PC-3 (cell line): ENCODE data around the gene ATP1A4. TPM values are rescaled to one million over a fixed set of nuclear protein-coding genes. Genes with fewer than 3 reads are reported as not detected.

Experiments used
- ATAC-seq: fragments of 200-7000 bp; cut with Tn5 transposase; 2 replicates; pipeline ENCODE4 v1.9.1; 2020; ENCODE audit warnings: mild to moderate bottlenecking, moderate library complexity
- BruUV-seq: library from RNA; stranded (reverse); fragments of 400-500 nt; replicated peaks from 2 replicates; lab custom pipeline; 2021; lab: Mats Ljungman, UMichigan
- CTCF ChIA-PET: fragments of 300-600 bp; sonication (Branson Sonifier 250); formaldehyde crosslinking; loops from one replicate; lab custom pipeline; 2022; ENCODE audit warnings: antibody characterized with exemption; lab: Charles Lee
- POLR2A ChIA-PET: fragments of 300-600 bp; sonication (Branson Sonifier 250); formaldehyde crosslinking; loops from one replicate; lab custom pipeline; 2022; ENCODE audit warnings: antibody characterized with exemption; ENCODE audit not compliant: unreplicated experiment; lab: Charles Lee
- DNase-seq: peaks from one replicate; pipeline ENCODE4 v3.0.0-alpha.2; 2015
- H2AFZ ChIP-seq: fragments of 300-600 bp; sonication (generic); 2 replicates; pipeline ENCODE4 v1.6.0; 2016; ENCODE audit warnings: antibody characterized with exemption, low read length
- H3F3A ChIP-seq: fragments of 300-600 bp; sonication (generic); one replicate; pipeline ENCODE4 v1.6.0; 2017; ENCODE audit warnings: antibody characterized with exemption, low read length, control low read depth, mild to moderate bottlenecking; ENCODE audit not compliant: unreplicated experiment
- H3K27ac ChIP-seq: fragments of 300-600 bp; sonication (generic); 2 replicates; pipeline ENCODE4 v1.5.1; 2016; ENCODE audit warnings: mild to moderate bottlenecking, low read length
- H3K27me3 ChIP-seq: fragments of 300-600 bp; sonication (generic); 2 replicates; pipeline ENCODE4 v1.6.1; 2016; ENCODE audit warnings: low read length, mixed read lengths
- H3K36me3 ChIP-seq: fragments of 300-600 bp; sonication (generic); 2 replicates; pipeline ENCODE4 v1.6.1; 2016; ENCODE audit warnings: low read depth, mixed run types, low read length, mixed read lengths
- H3K4me1 ChIP-seq: fragments of 300-600 bp; sonication (generic); 2 replicates; pipeline ENCODE4 v1.5.1; 2016; ENCODE audit warnings: low read length; ENCODE audit not compliant: insufficient read depth
- H3K4me2 ChIP-seq: fragments of 300-600 bp; sonication (generic); 2 replicates; pipeline ENCODE4 v1.6.0; 2016; ENCODE audit warnings: low read length
- H3K4me3 ChIP-seq: fragments of 300-600 bp; sonication (generic); 2 replicates; pipeline ENCODE4 v1.5.1; 2016; ENCODE audit warnings: mild to moderate bottlenecking, low read length, mixed read lengths
- H3K79me2 ChIP-seq: fragments of 300-600 bp; sonication (generic); 2 replicates; pipeline ENCODE4 v1.6.1; 2017; ENCODE audit warnings: low read length, mixed read lengths
- H3K9ac ChIP-seq: fragments of 300-600 bp; sonication (generic); 2 replicates; pipeline ENCODE4 v1.6.0; 2016; ENCODE audit warnings: mild to moderate bottlenecking, low read length
- H3K9me2 ChIP-seq: fragments of 300-600 bp; sonication (generic); replicated peaks from 2 replicates; pipeline ENCODE4 v1.6.1; 2016; ENCODE audit warnings: mixed run types, low read length, mixed read lengths
- H3K9me3 ChIP-seq: fragments of 300-600 bp; sonication (generic); 2 replicates; pipeline ENCODE4 v1.6.1; 2016; ENCODE audit warnings: low read length, mixed read lengths
- H4K20me1 ChIP-seq: fragments of 300-600 bp; sonication (generic); 2 replicates; pipeline ENCODE4 v1.6.1; 2016; ENCODE audit warnings: low read length, mixed read lengths
- CTCF ChIP-seq: fragments of 300-600 bp; sonication (generic); conservative IDR thresholded peaks from 2 replicates; pipeline ENCODE4 v1.5.1; 2017; ENCODE audit warnings: antibody characterized with exemption, low read depth, mild to moderate bottlenecking, low read length
- EZH2 ChIP-seq: fragments of 300-600 bp; sonication (generic); IDR thresholded peaks from one replicate; pipeline ENCODE4 v1.6.1; 2017; ENCODE audit warnings: antibody characterized with exemption, mild to moderate bottlenecking, low read length; ENCODE audit not compliant: unreplicated experiment
- EZH2phosphoT487 ChIP-seq: fragments of 300-600 bp; sonication (generic); IDR thresholded peaks from 2 replicates; pipeline ENCODE4 v1.6.1; 2018; ENCODE audit warnings: mild to moderate bottlenecking, antibody characterized with exemption, low read length, borderline replicate concordance
- intact Hi-C: fragments of 100-400 bp; cut with micrococcal nuclease; formaldehyde crosslinking; loops from 2 replicates; pipeline ENCODE4 v1.9.0; 2023
- total RNA-seq: library from RNA; depleted of rRNA; stranded (reverse); fragments of >200 nt; gene quantifications from 2 replicates; pipeline ENCODE4 v1.2.3, GENCODE V29; 2014

Gene ATP1A4
- total RNA-seq, 1 experiment from 2014 or later = 0.04 TPM

GRCh38 chr1:160196143-160196542 lies 44.7 kb downstream of the ATP1A4 start:
- no peaks in the 10 kb centered on the region for H3F3A ChIP-seq
- H3K27ac ChIP-seq = no peak overlapping the region
- POLR2A ChIA-PET = no interaction called here
- no peaks in the 10 kb centered on the region for H3K79me2 ChIP-seq
- H3K9me2 ChIP-seq = no peaks in the 10 kb centered on the region
- H3K27me3 ChIP-seq = no peaks in the 10 kb centered on the region
- H3K9me3 ChIP-seq = no peaks in the 10 kb centered on the region
- no peak overlapping the region for H3K4me2 ChIP-seq
- DNase-seq = no peak
- intact Hi-C loops = no loop called here
- no peak overlapping the region for H2AFZ ChIP-seq
- H3K4me1 ChIP-seq = peaks cover 9% of the 10 kb centered on the region; the same call in 1 of the 2 replicates
- BruUV-seq = no TSS peak
- H3K9ac ChIP-seq = no peak overlapping the region
- CTCF ChIA-PET = interaction anchor here (1.7 kb wide), 1 partner anchor 24 kb away, joined by 5 read pairs; no protein-coding TSS in a partner anchor
- no peaks in the 10 kb centered on the region for H4K20me1 ChIP-seq
- H3K36me3 ChIP-seq = no peaks in the 10 kb centered on the region
- H3K4me3 ChIP-seq = no peak overlapping the region
- no peak for ATAC-seq
- TF ChIP-seq EZH2phosphoT487 (no peak), EZH2 (no peak), CTCF (no peak)

- no peaks in the 10 kb centered on the region for H4K20me1 ChIP-seq
- no peaks in the 10 kb centered on the region for H3K36me3 ChIP-seq
- no peak overlapping the region for H3K4me3 ChIP-seq
- no peak for ATAC-seq
- TF ChIP-seq EZH2 (no peak), EZH2phosphoT487 (no peak), CTCF (no peak)
- DNase-seq = no peak
- H2AFZ ChIP-seq = no peak overlapping the region
- H3K4me2 ChIP-seq = no peak overlapping the region
- POLR2A ChIA-PET = no interaction called here
- intact Hi-C loops = no loop called here
- peaks cover 9% of the 10 kb centered on the region; the same call in 1 of the 2 replicates for H3K4me1 ChIP-seq
- CTCF ChIA-PET = no interaction called here
- no TSS peak for BruUV-seq
- no peaks in the 10 kb centered on the region for H3K9me3 ChIP-seq
- H3K9ac ChIP-seq = no peak overlapping the region
- no peaks in the 10 kb centered on the region for H3K27me3 ChIP-seq
- H3K27ac ChIP-seq = no peak overlapping the region
- no peaks in the 10 kb centered on the region for H3K9me2 ChIP-seq
- no peaks in the 10 kb centered on the region for H3K79me2 ChIP-seq
- no peaks in the 10 kb centered on the region for H3F3A ChIP-seq
These were observed 45.8 kb downstream of the ATP1A4 start for GRCh38 chr1:160197231-160197630.

GRCh38 chr1:160200786-160201185 lies 49.4 kb downstream of the ATP1A4 start:
- no peak overlapping the region for H3K4me3 ChIP-seq
- H3K4me2 ChIP-seq = no peak overlapping the region
- H3K9me2 ChIP-seq = no peaks in the 10 kb centered on the region
- DNase-seq (no peak), ATAC-seq (no peak)
- CTCF ChIA-PET = interaction anchor here (0.9 kb wide), 1 partner anchor 19 kb away, joined by 3 read pairs; no protein-coding TSS in a partner anchor
- H3K27me3 ChIP-seq = no peaks in the 10 kb centered on the region
- TF ChIP-seq CTCF = no peak
- no peak for TF ChIP-seq EZH2
- TF ChIP-seq EZH2phosphoT487 = no peak
- no peaks in the 10 kb centered on the region for H3K9me3 ChIP-seq
- intact Hi-C loops = no loop called here
- no peak overlapping the region for H2AFZ ChIP-seq
- H4K20me1 ChIP-seq = no peaks in the 10 kb centered on the region
- H3F3A ChIP-seq = no peaks in the 10 kb centered on the region
- peaks cover 6% of the 10 kb centered on the region for H3K79me2 ChIP-seq
- peaks cover 9% of the 10 kb centered on the region; the same call in 1 of the 2 replicates for H3K4me1 ChIP-seq
- no peak overlapping the region for H3K9ac ChIP-seq
- H3K36me3 ChIP-seq = no peaks in the 10 kb centered on the region
- POLR2A ChIA-PET = no interaction called here
- no TSS peak for BruUV-seq
- H3K27ac ChIP-seq = no peak overlapping the region
